ENCODE results near the gene PNLIPRP2.

Gene PNLIPRP2

DNA sequence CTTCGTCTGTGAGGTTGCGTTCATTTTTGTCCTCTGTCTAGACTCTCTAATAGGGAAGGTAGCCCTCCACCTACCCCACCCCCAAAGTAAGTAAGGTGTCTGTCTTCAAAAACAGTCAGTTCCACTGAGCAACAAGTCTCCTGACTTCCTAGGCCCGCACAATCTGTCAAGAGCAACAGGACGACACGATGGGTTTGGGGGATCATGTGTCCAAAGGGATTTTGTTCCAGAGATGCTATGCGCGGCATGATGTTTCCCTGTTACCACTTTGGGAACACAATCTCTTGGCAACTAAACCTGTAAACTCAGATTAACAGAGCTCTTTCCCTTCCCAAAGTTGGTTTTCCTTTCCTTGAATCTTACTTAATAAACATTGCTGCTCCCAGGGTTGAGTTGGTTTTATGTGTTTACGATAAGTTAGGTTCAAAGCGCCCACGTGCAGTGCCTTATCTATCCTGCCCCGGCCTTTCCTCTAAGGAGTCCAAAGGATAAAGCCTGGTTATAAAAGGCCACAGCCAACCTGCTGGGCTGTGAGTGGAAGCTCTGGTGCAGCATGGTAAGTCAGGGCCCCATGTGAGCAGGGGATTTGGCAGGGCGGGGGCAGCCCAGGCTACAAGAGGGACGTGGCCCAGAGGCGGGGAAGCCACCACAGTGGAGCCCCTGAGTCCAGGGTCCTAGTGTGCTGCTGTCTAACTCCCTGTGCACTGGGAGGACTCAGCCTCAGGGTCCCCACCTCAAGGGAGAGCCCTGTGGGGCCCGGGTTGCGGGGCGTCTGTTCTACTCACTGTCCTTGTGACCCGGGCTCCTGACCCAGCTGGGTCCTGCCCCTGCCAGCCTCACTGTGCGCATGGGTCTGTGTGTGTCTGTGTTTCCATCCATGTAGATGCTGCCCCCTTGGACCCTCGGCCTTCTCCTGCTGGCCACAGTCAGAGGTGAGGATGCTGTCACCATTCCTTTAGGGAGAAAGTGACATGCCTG, at the start of gene PNLIPRP2:
Gene PNLIPRP2 (plus strand): TSS at position 531 of the 978 bp plus-strand sequence.
- H3K36me3 Mint-ChIP-seq (ENCODE audit: low read depth): no peaks in the 10 kb centered on the region
- no peak within 1 kb of the TSS for H3K27ac Mint-ChIP-seq
- H3K4me1 Mint-ChIP-seq: no peaks in the 10 kb centered on the region
- H3K4me3 Mint-ChIP-seq: no peak within 1 kb of the TSS
- DNase-seq: no peak
- no peak for TF ChIP-seq CTCF (IDR thresholded peaks at IDR 0.05)
- peaks cover 19% of the 10 kb centered on the region for H3K27me3 Mint-ChIP-seq (ENCODE audit: low read depth, poor library complexity)
- no peaks in the 10 kb centered on the region for H3K9me3 Mint-ChIP-seq

DNA sequence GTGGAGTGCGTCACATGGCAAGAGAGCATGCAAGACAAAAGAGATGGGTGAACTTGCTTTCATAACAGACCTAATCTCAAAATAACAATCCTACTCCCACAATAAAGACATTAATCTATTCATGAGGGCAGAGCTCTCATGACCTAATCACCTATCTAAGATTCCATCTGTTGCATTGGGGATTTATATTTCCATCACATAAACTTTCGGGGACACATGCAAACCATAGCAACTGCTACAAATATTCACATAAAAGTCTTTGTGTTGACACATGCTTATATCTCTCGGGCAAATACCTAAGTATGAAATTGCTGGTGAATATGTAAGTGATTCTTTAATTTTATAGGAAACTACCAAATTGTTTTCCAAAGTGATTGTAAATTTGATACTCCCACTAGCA, 46.0 kb upstream of the PNLIPRP2 start:
- DNase-seq: no peak
- Mint-ChIP-seq H3K9me3 (no peaks in the 10 kb centered on the region), H3K27me3 (ENCODE audit: low read depth, poor library complexity) (peaks cover 21% of the 10 kb centered on the region), H3K27ac (no peak overlapping the region), H3K4me3 (no peak overlapping the region), H3K36me3 (ENCODE audit: low read depth) (no peaks in the 10 kb centered on the region), H3K4me1 (no peaks in the 10 kb centered on the region)
- no peak for TF ChIP-seq CTCF (IDR thresholded peaks at IDR 0.05)

- H3K27ac Mint-ChIP-seq: no peak overlapping the region
- H3K9me3 Mint-ChIP-seq: no peaks in the 10 kb centered on the region
- no peaks in the 10 kb centered on the region for H3K36me3 Mint-ChIP-seq (ENCODE audit: low read depth)
- H3K4me3 Mint-ChIP-seq: no peak overlapping the region
- no peak for TF ChIP-seq CTCF (IDR thresholded peaks at IDR 0.05)
- no peak for DNase-seq
- peaks cover 10% of the 10 kb centered on the region for H3K27me3 Mint-ChIP-seq (ENCODE audit: low read depth, poor library complexity)
- H3K4me1 Mint-ChIP-seq: no peaks in the 10 kb centered on the region
Measured at GRCh38 chr10:116587878-116588591, 32.7 kb upstream of the PNLIPRP2 start.

DNA sequence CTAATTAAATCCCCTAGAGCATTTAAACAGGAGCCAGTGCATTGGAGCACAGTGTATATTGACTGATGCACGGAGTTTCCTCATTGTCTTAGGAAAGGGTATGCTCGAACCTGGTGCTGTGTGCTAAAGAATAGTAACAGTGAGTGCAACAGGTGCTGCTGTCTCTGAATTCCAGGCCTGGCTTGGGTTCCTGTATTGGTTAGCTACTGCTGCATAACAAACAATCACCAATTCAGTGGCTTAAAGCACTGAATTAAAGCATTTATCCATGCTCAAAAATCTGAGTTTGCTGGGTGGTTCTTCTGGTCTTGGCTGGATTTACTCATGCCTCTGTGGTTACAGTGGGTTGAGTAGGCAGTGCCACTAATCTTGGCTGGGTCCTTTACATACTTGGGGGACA, 31.8 kb upstream of the PNLIPRP2 start:
- Mint-ChIP-seq H3K4me3 (no peak overlapping the region), H3K27ac (no peak overlapping the region), H3K36me3 (ENCODE audit: low read depth) (no peaks in the 10 kb centered on the region), H3K27me3 (ENCODE audit: low read depth, poor library complexity) (peaks cover 6% of the 10 kb centered on the region), H3K4me1 (no peaks in the 10 kb centered on the region), H3K9me3 (no peaks in the 10 kb centered on the region)
- no peak for DNase-seq
- TF ChIP-seq CTCF (IDR thresholded peaks at IDR 0.05): no peak

DNA sequence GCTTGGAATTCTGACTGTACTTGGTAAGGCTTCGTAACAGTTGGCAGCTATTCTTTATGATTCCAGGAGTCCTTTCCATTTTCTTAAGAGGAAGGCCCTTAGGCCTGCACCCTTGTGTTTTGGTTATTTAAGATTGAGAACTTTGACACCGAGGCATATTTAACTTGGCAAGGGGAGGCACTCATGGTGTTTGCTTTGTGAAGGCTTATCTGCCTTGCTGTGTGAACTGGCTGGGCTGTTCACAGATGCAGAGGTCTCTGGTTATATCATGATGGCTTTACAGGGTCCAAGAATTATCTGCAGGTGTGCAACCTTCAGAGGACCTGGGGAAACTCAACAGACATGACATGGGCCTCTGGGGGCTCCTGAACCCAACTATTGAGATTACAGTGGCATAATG, 30.8 kb upstream of the PNLIPRP2 start:
- Mint-ChIP-seq H3K27me3 (ENCODE audit: low read depth, poor library complexity) (peaks cover 6% of the 10 kb centered on the region), H3K36me3 (ENCODE audit: low read depth) (no peaks in the 10 kb centered on the region), H3K27ac (no peak overlapping the region), H3K4me3 (no peak overlapping the region), H3K9me3 (no peaks in the 10 kb centered on the region), H3K4me1 (no peaks in the 10 kb centered on the region)
- TF ChIP-seq CTCF (IDR thresholded peaks at IDR 0.05): no peak
- DNase-seq: no peak
